Caco-2 (cell line): ENCODE results near the gene RPL37A. TPM values are rescaled to one million over a fixed set of nuclear protein-coding genes. Genes with fewer than 3 reads are reported as not detected.

Source experiments
- BruUV-seq: library from RNA; stranded (reverse); fragments of 400-500 nt; replicated peaks from 2 replicates; lab custom pipeline; 2021; lab: Mats Ljungman, UMichigan
- CTCF ChIA-PET: fragments of 300-600 bp; sonication (Branson Sonifier 250); formaldehyde crosslinking; loops from one replicate; lab custom pipeline; 2022; ENCODE audit warnings: antibody characterized with exemption; lab: Charles Lee
- POLR2A ChIA-PET: fragments of 300-600 bp; sonication (Branson Sonifier 250); formaldehyde crosslinking; loops from one replicate; lab custom pipeline; 2022; ENCODE audit warnings: antibody characterized with exemption; lab: Charles Lee
- DNase-seq, 2 experiments: peaks; one replicate each; pipeline versions ENCODE4 v3.0.0 to v3.0.0-alpha.2; 2020 to 2022
- H3K27me3 ChIP-seq: replicated peaks from 2 replicates; pipeline ENCODE4 v1.6.0; 2011; ENCODE audit warnings: low read length; ENCODE audit not compliant: control insufficient read depth, insufficient read depth
- H3K36me3 ChIP-seq: 2 replicates; pipeline ENCODE4 v1.5.1; 2011; ENCODE audit warnings: low read length; ENCODE audit not compliant: control insufficient read depth, insufficient read depth
- H3K4me1 ChIP-seq: fragments of 250-450 bp; sonication (Bioruptor Pico); 2 replicates; pipeline ENCODE4 v1.5.1; 2020; ENCODE audit warnings: mild to moderate bottlenecking
- H3K4me3 ChIP-seq: 2 replicates; pipeline ENCODE4 v1.5.1; 2011; ENCODE audit warnings: low read depth, mild to moderate bottlenecking, control low read depth, low read length
- H3K9me3 ChIP-seq: fragments of 250-450 bp; sonication (Bioruptor Pico); 2 replicates; pipeline ENCODE4 v1.5.1; 2020; ENCODE audit warnings: mild to moderate bottlenecking, moderate library complexity
- H3K27ac Mint-ChIP-seq: one replicate; pipeline ENCODE4 v1.8.0; 2022; ENCODE audit warnings: mixed read lengths; ENCODE audit not compliant: unreplicated experiment
- H3K27me3 Mint-ChIP-seq: one replicate; pipeline ENCODE4 v1.8.0; 2022; ENCODE audit warnings: mixed read lengths; ENCODE audit not compliant: insufficient read depth, unreplicated experiment
- H3K36me3 Mint-ChIP-seq: one replicate; pipeline ENCODE4 v1.8.0; 2022; ENCODE audit warnings: mild to moderate bottlenecking, mixed read lengths; ENCODE audit not compliant: insufficient read depth, unreplicated experiment
- H3K4me1 Mint-ChIP-seq: one replicate; pipeline ENCODE4 v1.8.0; 2022; ENCODE audit warnings: low read depth, mixed read lengths; ENCODE audit not compliant: unreplicated experiment
- H3K4me3 Mint-ChIP-seq: one replicate; pipeline ENCODE4 v1.8.0; 2022; ENCODE audit warnings: mild to moderate bottlenecking, moderate library complexity, mixed read lengths; ENCODE audit not compliant: unreplicated experiment
- H3K9me3 Mint-ChIP-seq: one replicate; pipeline ENCODE4 v1.8.0; 2022; ENCODE audit warnings: mixed read lengths; ENCODE audit not compliant: unreplicated experiment
- intact Hi-C: fragments of 100-400 bp; cut with micrococcal nuclease; formaldehyde crosslinking; loops from one replicate; pipeline ENCODE4 v1.10.0; 2022; ENCODE audit not compliant: unreplicated experiment
- total RNA-seq: library from RNA; stranded (reverse); gene quantifications from 2 replicates; pipeline ENCODE4 v1.2.3, GENCODE V29; 2022
- TF ChIP-seq, protein P1 (sequence below), 2 experiments: fragments of 200-600 bp in 1 of 2; IDR thresholded peaks; 1 replicate in 1 of 2; 2 replicates in 1 of 2; pipeline versions ENCODE4 v1.5.1 to v1.8.0; 2011 to 2022; ENCODE audit warnings: antibody characterized with exemption in 1 of 2, control low read depth in 1 of 2, inconsistent platforms in 1 of 2, low read depth in 1 of 2, low read length in 1 of 2, mild to moderate bottlenecking in 1 of 2, moderate library complexity in 1 of 2; ENCODE audit not compliant: insufficient read depth in 1 of 2, severe bottlenecking in 1 of 2, unreplicated experiment in 1 of 2

The RPL37A gene
- total RNA-seq, 1 experiment from 2014 or later: 2,873 TPM

DNA sequence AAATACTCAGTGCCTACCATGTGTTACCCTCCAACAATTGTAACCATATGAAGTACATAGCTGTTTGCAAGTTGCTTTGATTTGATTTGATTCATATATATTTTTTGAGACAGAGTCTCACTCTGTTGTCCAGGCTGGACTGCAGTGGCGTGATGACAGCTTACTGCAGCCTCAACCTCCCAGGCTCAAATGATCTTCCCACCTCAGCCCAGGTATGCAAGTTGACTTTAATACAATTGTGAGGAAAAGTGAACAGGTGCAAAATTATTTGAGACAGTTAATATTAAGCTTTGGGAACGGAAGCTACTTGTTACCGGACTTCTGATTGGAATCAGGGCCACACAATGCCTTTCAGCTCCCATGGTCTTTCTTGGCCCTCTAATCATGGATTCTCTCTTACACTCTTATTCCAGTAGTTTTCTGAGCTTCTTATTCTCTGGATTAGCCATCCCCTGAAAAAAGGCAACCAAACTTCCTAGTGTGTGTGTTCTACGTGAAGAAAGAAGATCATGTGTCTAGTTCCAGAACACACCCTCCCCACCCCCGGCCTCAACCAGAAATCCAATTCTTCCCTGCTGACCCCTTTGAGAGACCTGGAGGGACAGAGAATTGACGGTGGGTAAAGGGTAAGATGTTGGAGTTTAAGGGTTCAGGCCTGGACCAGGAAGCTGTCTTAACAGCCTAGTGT, 1.1 kb upstream of the RPL37A start:
- no peaks in the 10 kb centered on the region for H3K27me3 ChIP-seq
- Mint-ChIP-seq H3K27me3 (no peaks in the 10 kb centered on the region), H3K4me1 (peaks cover 2% of the 10 kb centered on the region), H3K27ac (peak overlapping the region; percentile 97), H3K4me3 (peak overlapping the region; percentile 99), H3K9me3 (no peaks in the 10 kb centered on the region), H3K36me3 (peaks cover 50% of the 10 kb centered on the region)
- H3K4me3 ChIP-seq: peak overlapping the region; percentile 71
- intact Hi-C loops: loop anchor here (2.0 to 10.0 kb wide), 2 partner anchors 85 to 383 kb away; partner anchors contain the start of gene SMARCAL1
- CTCF ChIA-PET: no interaction called here
- TF ChIP-seq, protein P1, sequence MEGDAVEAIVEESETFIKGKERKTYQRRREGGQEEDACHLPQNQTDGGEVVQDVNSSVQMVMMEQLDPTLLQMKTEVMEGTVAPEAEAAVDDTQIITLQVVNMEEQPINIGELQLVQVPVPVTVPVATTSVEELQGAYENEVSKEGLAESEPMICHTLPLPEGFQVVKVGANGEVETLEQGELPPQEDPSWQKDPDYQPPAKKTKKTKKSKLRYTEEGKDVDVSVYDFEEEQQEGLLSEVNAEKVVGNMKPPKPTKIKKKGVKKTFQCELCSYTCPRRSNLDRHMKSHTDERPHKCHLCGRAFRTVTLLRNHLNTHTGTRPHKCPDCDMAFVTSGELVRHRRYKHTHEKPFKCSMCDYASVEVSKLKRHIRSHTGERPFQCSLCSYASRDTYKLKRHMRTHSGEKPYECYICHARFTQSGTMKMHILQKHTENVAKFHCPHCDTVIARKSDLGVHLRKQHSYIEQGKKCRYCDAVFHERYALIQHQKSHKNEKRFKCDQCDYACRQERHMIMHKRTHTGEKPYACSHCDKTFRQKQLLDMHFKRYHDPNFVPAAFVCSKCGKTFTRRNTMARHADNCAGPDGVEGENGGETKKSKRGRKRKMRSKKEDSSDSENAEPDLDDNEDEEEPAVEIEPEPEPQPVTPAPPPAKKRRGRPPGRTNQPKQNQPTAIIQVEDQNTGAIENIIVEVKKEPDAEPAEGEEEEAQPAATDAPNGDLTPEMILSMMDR (IDR thresholded peaks at IDR 0.05; ENCODE audit: insufficient read depth in 1 of 2, low read depth in 1 of 2, low read length in 1 of 2, severe bottlenecking in 1 of 2, unreplicated experiment in 1 of 2): no peak
- no peaks in the 10 kb centered on the region for H3K9me3 ChIP-seq
- H3K36me3 ChIP-seq: peaks cover 6% of the 10 kb centered on the region; the same call in 1 of the 2 replicates
- no peak for DNase-seq
- BruUV-seq: no TSS peak
- peaks cover 15% of the 10 kb centered on the region; the same call in 1 of the 2 replicates for H3K4me1 ChIP-seq
- POLR2A ChIA-PET: interaction anchor here (1.6 kb wide), 1 partner anchor 383 kb away, joined by 5 read pairs; no protein-coding TSS in a partner anchor

DNA sequence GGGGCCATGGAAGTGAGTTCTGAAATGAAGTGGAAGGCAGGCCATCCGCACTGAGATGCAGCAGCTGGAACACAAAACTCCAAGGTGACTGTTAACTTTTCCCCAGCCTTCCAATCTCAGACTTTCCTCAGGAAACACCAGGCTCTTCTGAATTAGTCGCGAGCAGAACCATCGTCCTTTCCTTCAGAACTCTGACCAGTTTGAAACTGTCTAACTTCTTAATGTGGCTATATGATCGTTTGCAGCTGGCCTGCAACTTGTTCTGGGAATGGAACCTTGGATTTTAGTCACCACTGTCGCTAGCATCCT, 620 bp upstream of the RPL37A start:
- H3K27ac Mint-ChIP-seq: peak overlapping the region; percentile 97
- DNase-seq: no peak
- no peaks in the 10 kb centered on the region for H3K9me3 ChIP-seq
- no peaks in the 10 kb centered on the region for H3K9me3 Mint-ChIP-seq
- H3K36me3 Mint-ChIP-seq: peaks cover 55% of the 10 kb centered on the region
- peaks cover 7% of the 10 kb centered on the region for H3K4me1 Mint-ChIP-seq
- intact Hi-C loops: loop anchor here (2.0 to 10.0 kb wide), 2 partner anchors 85 to 383 kb away; partner anchors contain the start of gene SMARCAL1
- H3K4me1 ChIP-seq: peaks cover 15% of the 10 kb centered on the region; the same call in 1 of the 2 replicates
- TSS peak; percentile 82 for BruUV-seq
- TF ChIP-seq, protein P1 (IDR thresholded peaks at IDR 0.05; ENCODE audit: insufficient read depth in 1 of 2, low read depth in 1 of 2, low read length in 1 of 2, severe bottlenecking in 1 of 2, unreplicated experiment in 1 of 2): no peak
- no peaks in the 10 kb centered on the region for H3K27me3 Mint-ChIP-seq
- peaks cover 7% of the 10 kb centered on the region; the same call in 1 of the 2 replicates for H3K36me3 ChIP-seq
- CTCF ChIA-PET: interaction anchor here (0.6 kb wide), 1 partner anchor 105 kb away, joined by 10 read pairs; no protein-coding TSS in a partner anchor
- POLR2A ChIA-PET: interaction anchor here (0.5 to 1.6 kb wide), 8 partner anchors 10 to 441 kb away, joined by 3 to 13 read pairs (median 4); partner anchors contain the start of gene SMARCAL1
- peak overlapping the region; percentile 99 for H3K4me3 Mint-ChIP-seq
- H3K27me3 ChIP-seq: no peaks in the 10 kb centered on the region
- peak overlapping the region; percentile 71 for H3K4me3 ChIP-seq

DNA sequence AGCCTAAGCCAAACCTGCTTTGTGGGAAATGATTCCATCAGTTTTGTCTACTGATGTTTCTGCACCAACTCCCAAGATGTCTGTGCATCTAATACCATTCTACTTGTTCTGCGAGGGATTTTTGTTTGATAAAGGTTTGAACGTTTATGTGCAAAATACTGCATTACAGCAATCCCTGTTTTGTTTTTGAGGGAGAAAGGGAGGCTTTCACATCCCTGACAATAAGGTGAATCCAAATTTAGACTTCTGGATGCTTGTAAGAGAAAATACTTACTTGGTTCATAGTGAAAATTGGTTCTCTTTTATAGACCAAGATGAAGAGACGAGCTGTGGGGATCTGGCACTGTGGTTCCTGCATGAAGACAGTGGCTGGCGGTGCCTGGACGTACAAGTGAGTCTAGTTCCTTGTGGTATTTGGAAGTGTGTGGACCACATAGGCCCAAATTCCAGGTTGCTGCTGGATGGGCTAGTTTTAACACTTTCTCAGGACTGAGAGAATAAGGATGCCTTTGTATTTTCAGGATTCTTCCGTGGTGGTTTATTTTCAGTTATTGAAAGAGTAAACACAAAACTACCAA, 1.1 kb downstream of the RPL37A start:
- no TSS peak for BruUV-seq
- ChIA-PET POLR2A (no interaction called here), CTCF (no interaction called here)
- no peak for DNase-seq
- peaks cover 72% of the 10 kb centered on the region for H3K36me3 Mint-ChIP-seq
- Histone ChIP-seq H3K4me1 (peaks cover 15% of the 10 kb centered on the region; the same call in 1 of the 2 replicates), H3K4me3 (peak overlapping the region; percentile 71), H3K36me3 (peaks cover 12% of the 10 kb centered on the region; the same call in 1 of the 2 replicates), H3K9me3 (no peaks in the 10 kb centered on the region), H3K27me3 (no peaks in the 10 kb centered on the region)
- H3K4me1 Mint-ChIP-seq: peaks cover 7% of the 10 kb centered on the region
- H3K27ac Mint-ChIP-seq: peak overlapping the region; percentile 97
- intact Hi-C loops: loop anchor here (2.0 to 10.0 kb wide), 2 partner anchors 87 to 385 kb away; partner anchors contain the start of gene SMARCAL1
- TF ChIP-seq, protein P1 (IDR thresholded peaks at IDR 0.05; ENCODE audit: insufficient read depth in 1 of 2, low read depth in 1 of 2, low read length in 1 of 2, severe bottlenecking in 1 of 2, unreplicated experiment in 1 of 2): no peak
- no peaks in the 10 kb centered on the region for H3K27me3 Mint-ChIP-seq
- peak overlapping the region; percentile 99 for H3K4me3 Mint-ChIP-seq
- no peaks in the 10 kb centered on the region for H3K9me3 Mint-ChIP-seq
